Spinal cord (tissue), 10 donors: ENCODE results near the gene ZFP57. TPM values are rescaled to one million over a fixed set of nuclear protein-coding genes. Genes with fewer than 3 reads are reported as not detected.
A peak's percentile ranks its signal among the peaks of the same experiment; 100 is the strongest.

Experiments used
- DNase-seq, 6 donors: peaks; one replicate each; pipeline versions ENCODE4 v3.0.0 to v3.0.0-alpha.2; 2013 to 2015; ENCODE audit warnings: low spot score in 6 of 6, low read depth in 4 of 6
- H3K27ac ChIP-seq: one replicate; pipeline ENCODE4 v1.5.1; 2013; ENCODE audit warnings: low read depth, low read length, control low read depth
- H3K27me3 ChIP-seq: one replicate; pipeline ENCODE4 v1.6.1; 2013; ENCODE audit warnings: low read length; ENCODE audit not compliant: control insufficient read depth, insufficient read depth
- H3K36me3 ChIP-seq: one replicate; pipeline ENCODE4 v1.6.1; 2013; ENCODE audit warnings: low read length; ENCODE audit not compliant: control insufficient read depth, insufficient read depth
- H3K4me1 ChIP-seq: one replicate; pipeline ENCODE4 v1.6.1; 2013; ENCODE audit warnings: low read length; ENCODE audit not compliant: control insufficient read depth, insufficient read depth
- H3K4me3 ChIP-seq: one replicate; pipeline ENCODE4 v1.5.1; 2013; ENCODE audit warnings: low read depth, low read length, control low read depth
- H3K9me3 ChIP-seq: one replicate; pipeline ENCODE4 v1.6.1; 2013; ENCODE audit warnings: low read length; ENCODE audit not compliant: control insufficient read depth, insufficient read depth
- WGBS: methylation state at CpG from one replicate; pipeline ENCODE4 v1.1.5; 2013; ENCODE audit warnings: missing lambda C conversion rate; ENCODE audit not compliant: insufficient coverage; 5-methylcytosine and 5-hydroxymethylcytosine counted together
- polyA plus RNA-seq, 2 donors: library from polyadenylated mRNA; unstranded; fragments of 120-200 nt; gene quantifications; one replicate each; pipeline ENCODE4 v1.2.1, GENCODE V29; 2013; ENCODE audit not compliant: insufficient read length in 2 of 2
- small RNA-seq: library from RNA; depleted of rRNA; stranded (forward); fragments of <200 nt; gene quantifications from one replicate; pipeline ENCODE3, GENCODE V24; 2014; ENCODE audit warnings: low replicate concordance
- total RNA-seq, 2 donors: library from RNA; depleted of rRNA in 1 of 2; stranded (reverse); fragments of 120-200 nt in 1 of 2; fragments of >200 nt in 1 of 2; gene quantifications; one replicate each; pipeline versions ENCODE4 v1.2.3 to v1.2.4, GENCODE V29; 2013 to 2014
- donor health status: healthy.

Gene ZFP57
- total and polyA plus RNA-seq, 4 donors, result 5.9 to 7.1 TPM; not detected in 2

DNA sequence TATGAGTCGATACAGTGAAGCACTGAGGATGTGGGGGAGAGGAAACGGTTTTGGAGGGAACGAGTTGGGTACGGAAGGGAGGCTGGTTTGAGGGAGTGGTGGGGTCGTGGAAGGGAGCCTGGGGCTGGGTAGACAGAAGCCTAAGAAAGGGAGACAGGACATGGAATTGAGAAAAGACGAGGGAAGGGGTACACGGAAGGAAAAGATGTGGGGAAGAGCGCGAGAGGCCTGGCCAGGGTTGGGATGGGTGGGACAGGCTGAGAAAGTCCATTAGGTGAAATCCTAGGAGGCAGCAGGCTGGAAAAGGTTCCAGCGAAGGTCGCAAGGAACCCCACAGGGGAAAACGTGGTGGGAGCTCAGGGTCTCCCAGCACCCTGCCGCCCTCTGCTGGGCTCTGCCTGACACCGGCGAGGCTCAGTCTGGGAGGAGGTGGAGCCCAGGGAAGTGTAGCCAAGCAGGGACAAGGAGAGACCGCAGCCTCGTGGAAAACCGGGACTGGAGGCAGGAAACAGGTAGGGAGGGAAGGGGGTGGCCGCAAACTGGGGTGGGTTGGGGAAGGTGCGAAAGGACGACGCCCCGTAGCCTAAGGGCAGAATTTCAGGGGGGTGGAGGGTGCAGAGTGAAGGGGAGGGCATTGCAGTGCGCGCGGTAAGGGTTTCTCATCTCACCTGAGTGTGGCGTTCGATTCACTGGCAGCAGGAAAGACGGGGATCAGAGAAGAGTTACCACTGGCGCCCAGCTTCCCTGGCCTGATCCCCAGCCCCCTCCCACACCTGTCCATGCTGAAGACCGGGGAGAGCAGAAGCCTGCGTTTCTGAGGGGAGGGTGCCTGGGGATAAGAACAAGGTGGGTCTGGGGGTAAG is 52.3 kb downstream of the ZFP57 start:
- WGBS, result 1% methylated on average over 24 of the region's 32 CpGs
- peaks cover 51% of the 10 kb centered on the region for H3K4me1 ChIP-seq
- H3K27ac ChIP-seq, result peak overlapping the region; percentile 84
- H3K4me3 ChIP-seq, result peak overlapping the region; percentile 79
- peak in 4 of 6 donors; percentile 69 to 94 (median 82) for DNase-seq
- H3K27me3 ChIP-seq, result peaks cover 2% of the 10 kb centered on the region
- peaks cover 10% of the 10 kb centered on the region for H3K36me3 ChIP-seq
- no peaks in the 10 kb centered on the region for H3K9me3 ChIP-seq

- peaks cover 2% of the 10 kb centered on the region for H3K27me3 ChIP-seq
- H3K4me1 ChIP-seq, result peaks cover 52% of the 10 kb centered on the region
- H3K9me3 ChIP-seq, result no peaks in the 10 kb centered on the region
- WGBS, result 0% methylated on average over 28 of the region's 51 CpGs
- H3K4me3 ChIP-seq, result peak overlapping the region; percentile 79
- DNase-seq, result peak in 4 of 6 donors; percentile 73 to 96 (median 88)
- H3K27ac ChIP-seq, result peak overlapping the region; percentile 84
- H3K36me3 ChIP-seq, result peaks cover 17% of the 10 kb centered on the region
Measured at GRCh38 chr6:29627755-29628418, 53.1 kb downstream of the ZFP57 start.

GRCh38 chr6:29626948-29627754 is 53.8 kb downstream of the ZFP57 start:
- peak overlapping the region; percentile 81 for H3K27ac ChIP-seq
- DNase-seq, result peak in 1 of 6 donors; percentile 40
- 4% methylated on average over 25 of the region's 31 CpGs for WGBS
- no peaks in the 10 kb centered on the region for H3K9me3 ChIP-seq
- peak overlapping the region; percentile 79 for H3K4me3 ChIP-seq
- H3K36me3 ChIP-seq, result peaks cover 24% of the 10 kb centered on the region
- peaks cover 52% of the 10 kb centered on the region for H3K4me1 ChIP-seq
- H3K27me3 ChIP-seq, result peaks cover 2% of the 10 kb centered on the region

- H3K4me1 ChIP-seq, result peaks cover 44% of the 10 kb centered on the region
- no peak for DNase-seq
- H3K9me3 ChIP-seq, result no peaks in the 10 kb centered on the region
- WGBS, result 21% methylated on average over 4 of the region's 7 CpGs
- peak overlapping the region; percentile 34 for H3K27ac ChIP-seq
- H3K36me3 ChIP-seq, result peaks cover 33% of the 10 kb centered on the region
- no peaks in the 10 kb centered on the region for H3K27me3 ChIP-seq
- peak overlapping the region; percentile 79 for H3K4me3 ChIP-seq
Measured at GRCh38 chr6:29625337-29625930, 55.5 kb downstream of the ZFP57 start.

- no peak overlapping the region for H3K4me3 ChIP-seq
Measured at GRCh38 chr6:29624520-29624961, 56.4 kb downstream of the ZFP57 start.

More at GRCh38 chr6:29624520-29624961, 56.4 kb downstream of the ZFP57 start:
- Histone ChIP-seq H3K9me3 (no peaks in the 10 kb centered on the region), H3K36me3 (peaks cover 37% of the 10 kb centered on the region), H3K27me3 (no peaks in the 10 kb centered on the region), H3K27ac (no peak overlapping the region), H3K4me1 (peaks cover 40% of the 10 kb centered on the region)
- 19% methylated on average over 3 of the region's 3 CpGs for WGBS
- DNase-seq, result no peak

Small RNA genes within 50 kb of the gene (small RNA-seq; reads per million reads assigned to genes)
- gene SUMO2P1, result not detected

Other genes starting within 250 kb of the ZFP57 start
- gene OR10C1, start 241.8 kb downstream of the ZFP57 start, total RNA-seq, result not detected
- gene OR10C1, start 241.8 kb downstream of the ZFP57 start, polyA plus RNA-seq, result not detected
- gene OR11A1, start 224.1 kb downstream of the ZFP57 start, total RNA-seq, result not detected
- not detected for gene OR11A1, start 224.1 kb downstream of the ZFP57 start, polyA plus RNA-seq
- gene OR2H1, start 224.0 kb downstream of the ZFP57 start, total RNA-seq, result not detected
- under 1 TPM; 0.27 to 0.33 TPM for gene OR2H1, start 224.0 kb downstream of the ZFP57 start, polyA plus RNA-seq
- not detected for gene MAS1L, start 193.2 kb downstream of the ZFP57 start, total RNA-seq
- gene MAS1L, start 193.2 kb downstream of the ZFP57 start, polyA plus RNA-seq, result not detected
- under 1 TPM; 0.50 to 0.94 TPM for gene UBD, start 121.4 kb downstream of the ZFP57 start, total RNA-seq
- gene UBD, start 121.4 kb downstream of the ZFP57 start, polyA plus RNA-seq, result under 1 TPM in 1 of 2 donors, not detected in 1; 0.27 TPM
- gene OR2H2, start 96.0 kb downstream of the ZFP57 start, total RNA-seq, result not detected
- gene OR2H2, start 96.0 kb downstream of the ZFP57 start, polyA plus RNA-seq, result 1 to 10 TPM; 2.0 to 2.7 TPM
- gene GABBR1, start 48.0 kb downstream of the ZFP57 start, total RNA-seq, result 100 to 1,000 TPM in 1 of 2 donors, 10 to 100 TPM in 1; 97.9 to 125 TPM
- gene GABBR1, start 48.0 kb downstream of the ZFP57 start, polyA plus RNA-seq, result 100 to 1,000 TPM; 415 to 438 TPM
- gene MOG, start 24.1 kb downstream of the ZFP57 start, total RNA-seq, result 10 to 100 TPM; 22.6 to 82.9 TPM
- 100 to 1,000 TPM; 223 to 225 TPM for gene MOG, start 24.1 kb downstream of the ZFP57 start, polyA plus RNA-seq
- gene HLA-F, start 42.3 kb upstream of the ZFP57 start, total RNA-seq, result 10 to 100 TPM in 1 of 2 donors, 1 to 10 TPM in 1; 8.9 to 12.7 TPM
- 1 to 10 TPM; 2.3 to 6.8 TPM for gene HLA-F, start 42.3 kb upstream of the ZFP57 start, polyA plus RNA-seq
- gene HLA-G, start 146.7 kb upstream of the ZFP57 start, total RNA-seq, result not detected
- 1 to 10 TPM; 2.6 to 7.6 TPM for gene HLA-G, start 146.7 kb upstream of the ZFP57 start, polyA plus RNA-seq